ENCODE measurements around the gene SINHCAF. TPM values are rescaled to one million over a fixed set of nuclear protein-coding genes. Genes with fewer than 3 reads are reported as not detected.
A peak's percentile ranks its signal among the peaks of the same experiment; 100 is the strongest.
"Not testable (repeated sequence)": the region's sequence is repeated elsewhere in the genome, so short reads cannot be mapped to it uniquely, and the experiment has no call there.

SINHCAF gene
- total RNA-seq, 6 experiments from 2014 or later, result 10.3 to 24.5 (median 16.0) TPM

DNA sequence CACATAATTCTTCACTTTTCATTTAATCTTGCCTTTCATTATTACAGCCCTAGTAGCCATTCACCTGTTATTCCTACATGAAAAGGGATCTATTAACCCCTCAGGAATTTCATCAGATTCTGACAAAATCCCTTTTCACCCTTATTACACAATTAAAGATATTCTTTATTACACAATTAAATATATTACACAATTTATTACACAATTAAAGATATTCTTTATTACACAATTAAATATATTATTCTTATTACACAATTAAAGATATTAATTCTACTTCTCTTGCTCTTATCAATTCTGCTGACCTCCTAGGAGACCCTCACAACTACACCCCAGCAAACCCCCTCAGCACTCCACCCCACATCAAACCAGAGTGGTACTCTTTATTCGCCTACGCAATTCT lies 77.1 kb downstream of the SINHCAF start:
- no peak overlapping the region for H3K4me3 Mint-ChIP-seq
- H3K27ac Mint-ChIP-seq, result no peak overlapping the region
- no peaks in the 10 kb centered on the region for H3K36me3 Mint-ChIP-seq (ENCODE audit: low read depth)
- H3K27me3 Mint-ChIP-seq (ENCODE audit: insufficient read depth), result peaks cover 9% of the 10 kb centered on the region; the same call in 1 of the 2 replicates
- DNase-seq, result no peak
- TF ChIP-seq CTCF (IDR thresholded peaks at IDR 0.05), result no peak
- H3K4me1 Mint-ChIP-seq (ENCODE audit: low read depth), result no peaks in the 10 kb centered on the region
- H3K9me3 Mint-ChIP-seq, result no peaks in the 10 kb centered on the region

- TF ChIP-seq CTCF (IDR thresholded peaks at IDR 0.05), result no peak
- H3K27ac Mint-ChIP-seq, result no peak overlapping the region
- no peak overlapping the region for H3K4me3 Mint-ChIP-seq
- no peaks in the 10 kb centered on the region for H3K9me3 Mint-ChIP-seq
- peaks cover 9% of the 10 kb centered on the region; the same call in 1 of the 2 replicates for H3K27me3 Mint-ChIP-seq (ENCODE audit: insufficient read depth)
- no peak for DNase-seq
- H3K4me1 Mint-ChIP-seq (ENCODE audit: low read depth), result no peaks in the 10 kb centered on the region
- H3K36me3 Mint-ChIP-seq (ENCODE audit: low read depth), result no peaks in the 10 kb centered on the region
Measured at GRCh38 chr12:31248337-31248736, 77.6 kb downstream of the SINHCAF start.

- peaks cover 13% of the 10 kb centered on the region; the same call in 1 of the 2 replicates for H3K27me3 Mint-ChIP-seq (ENCODE audit: insufficient read depth)
- H3K4me1 Mint-ChIP-seq (ENCODE audit: low read depth), result no peaks in the 10 kb centered on the region
- H3K27ac Mint-ChIP-seq, result no peak overlapping the region
- H3K4me3 Mint-ChIP-seq, result no peak overlapping the region
- H3K36me3 Mint-ChIP-seq (ENCODE audit: low read depth), result no peaks in the 10 kb centered on the region
- no peak for DNase-seq
- TF ChIP-seq CTCF (IDR thresholded peaks at IDR 0.05), result no peak
- no peaks in the 10 kb centered on the region for H3K9me3 Mint-ChIP-seq
Measured at GRCh38 chr12:31246470-31246850, 79.5 kb downstream of the SINHCAF start.

DNA sequence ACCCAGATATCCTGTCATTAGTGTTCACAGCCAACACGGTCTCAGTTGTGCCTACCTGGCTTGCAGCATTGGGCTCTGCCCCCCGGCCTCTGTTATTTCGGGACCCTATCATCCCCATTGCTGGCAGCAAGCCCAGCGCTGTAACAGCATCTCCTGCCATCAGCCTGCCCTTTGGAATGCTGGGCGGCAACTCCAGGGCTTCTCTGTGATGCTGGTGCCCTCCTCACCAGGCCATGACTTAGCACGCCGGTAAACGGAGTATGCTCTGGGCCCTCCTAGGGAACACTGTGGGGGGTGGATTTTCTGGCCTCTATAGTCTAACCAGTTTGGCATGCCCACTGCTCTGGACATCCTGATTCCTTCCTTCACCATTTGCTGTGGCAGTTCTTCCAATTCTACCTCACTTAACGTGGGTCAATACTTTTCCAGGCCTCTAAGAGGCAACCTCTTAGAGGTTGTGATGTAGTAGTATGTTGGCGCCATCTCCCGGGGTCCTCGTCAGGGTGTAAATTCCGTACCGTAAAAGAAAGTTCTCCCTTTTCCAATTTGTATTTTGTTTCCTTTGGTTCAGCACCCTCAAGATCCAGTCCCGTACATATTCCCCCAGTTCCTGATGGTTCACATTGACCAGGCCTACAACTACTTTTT lies 80.0 kb downstream of the SINHCAF start:
- no peaks in the 10 kb centered on the region for H3K36me3 Mint-ChIP-seq (ENCODE audit: low read depth)
- H3K4me3 Mint-ChIP-seq, result no peak overlapping the region
- H3K27me3 Mint-ChIP-seq (ENCODE audit: insufficient read depth), result peaks cover 12% of the 10 kb centered on the region; the same call in 1 of the 2 replicates
- DNase-seq, result no peak
- H3K27ac Mint-ChIP-seq, result no peak overlapping the region
- H3K4me1 Mint-ChIP-seq (ENCODE audit: low read depth), result no peaks in the 10 kb centered on the region
- no peaks in the 10 kb centered on the region for H3K9me3 Mint-ChIP-seq
- no peak for TF ChIP-seq CTCF (IDR thresholded peaks at IDR 0.05)

DNA sequence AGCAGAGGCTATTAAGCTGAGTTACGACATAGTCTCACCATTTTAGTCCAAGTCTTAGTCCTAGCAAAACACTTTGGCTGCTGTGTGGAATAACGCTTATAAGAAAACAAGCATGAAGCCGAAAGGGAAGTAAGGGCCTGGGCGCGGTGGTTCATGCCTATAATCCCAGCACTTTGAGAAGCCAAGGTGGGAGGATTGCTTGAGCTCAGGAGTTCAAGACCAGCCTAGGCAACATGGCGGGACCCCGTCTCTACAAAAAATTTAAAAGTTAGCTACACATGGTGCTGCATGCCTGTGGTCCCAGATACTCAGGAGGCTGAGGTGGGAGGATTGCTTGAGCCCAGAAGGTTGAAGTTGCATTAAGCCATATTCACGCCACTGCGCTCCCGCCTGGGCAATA lies 83.5 kb downstream of the SINHCAF start:
- DNase-seq; H3K27ac Mint-ChIP-seq; H3K9me3 Mint-ChIP-seq; H3K4me1 Mint-ChIP-seq (ENCODE audit: low read depth); H3K36me3 Mint-ChIP-seq (ENCODE audit: low read depth); H3K4me3 Mint-ChIP-seq: not testable (repeated sequence)
- H3K27me3 Mint-ChIP-seq (ENCODE audit: insufficient read depth), result peaks cover 11% of the 10 kb centered on the region

GRCh38 chr12:31238764-31239387 lies 87.1 kb downstream of the SINHCAF start:
- Mint-ChIP-seq H3K36me3 (ENCODE audit: low read depth) (no peaks in the 10 kb centered on the region), H3K9me3 (no peaks in the 10 kb centered on the region), H3K4me3 (peak overlapping the region; percentile 41), H3K4me1 (ENCODE audit: low read depth) (no peaks in the 10 kb centered on the region), H3K27me3 (ENCODE audit: insufficient read depth) (peaks cover 33% of the 10 kb centered on the region), H3K27ac (no peak overlapping the region)
- TF ChIP-seq CTCF (IDR thresholded peaks at IDR 0.05), result peak; percentile 83
- peak; percentile 56 for DNase-seq

- H3K27ac Mint-ChIP-seq; H3K4me3 Mint-ChIP-seq; DNase-seq; H3K9me3 Mint-ChIP-seq; H3K4me1 Mint-ChIP-seq (ENCODE audit: low read depth); H3K36me3 Mint-ChIP-seq (ENCODE audit: low read depth): not testable (repeated sequence)
- H3K27me3 Mint-ChIP-seq (ENCODE audit: insufficient read depth), result peaks cover 33% of the 10 kb centered on the region
Measured at GRCh38 chr12:31238333-31238732, 87.6 kb downstream of the SINHCAF start.

All from HFFc6 (cell line).